ENCODE measurements around the gene JAZF1.

Gene JAZF1

GRCh38 chr7:27955596-27955995 lies 225.0 kb downstream of the JAZF1 start:
- no peak for DNase-seq

- DNase-seq: no peak
Observed at GRCh38 chr7:27955011-27955410, 225.6 kb downstream of the JAZF1 start.

GRCh38 chr7:27953777-27954176 lies 226.8 kb downstream of the JAZF1 start:
- no peak for DNase-seq

DNA sequence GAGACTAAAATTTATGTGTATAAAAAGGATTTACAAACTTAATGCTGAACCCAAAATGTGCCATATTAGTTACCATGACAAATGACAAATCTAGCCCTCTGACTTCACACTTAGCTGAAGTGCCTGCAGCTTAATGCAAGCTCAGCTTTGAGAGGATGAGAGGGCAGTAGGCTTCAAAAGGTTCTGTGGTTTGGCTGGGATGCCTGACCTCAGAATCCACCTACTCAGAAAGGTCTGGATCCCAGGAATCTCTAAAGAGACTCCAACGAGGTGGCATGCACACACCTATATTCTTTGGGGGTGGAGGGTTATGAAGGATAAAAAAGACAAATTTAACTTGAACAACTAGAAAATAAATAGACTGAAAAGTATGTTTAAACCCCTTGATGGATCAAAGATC lies 227.2 kb downstream of the JAZF1 start:
- no peak for DNase-seq

- DNase-seq: no peak
Observed at GRCh38 chr7:27952456-27953285, 227.9 kb downstream of the JAZF1 start.

- DNase-seq: no peak
Observed at GRCh38 chr7:27950123-27950522, 230.5 kb downstream of the JAZF1 start.

DNA sequence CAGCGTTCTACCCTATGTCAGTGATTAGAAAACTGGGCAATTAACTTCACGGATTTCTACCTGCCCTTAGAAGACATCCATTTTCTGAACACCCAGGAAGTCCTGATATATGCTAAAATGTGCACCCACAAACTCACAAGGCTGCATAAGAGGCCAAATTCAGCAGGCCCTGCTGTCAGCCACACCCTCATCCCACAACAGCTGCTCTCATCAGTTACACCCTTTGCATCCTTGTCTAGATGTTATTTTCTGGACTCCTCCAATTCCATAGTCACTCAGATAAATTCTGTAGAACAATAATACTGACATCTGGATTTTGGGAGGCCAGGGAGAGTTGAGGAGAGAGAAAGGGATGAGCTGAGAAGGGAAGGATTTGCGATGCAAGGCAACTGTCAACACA lies 231.7 kb downstream of the JAZF1 start:
- DNase-seq: no peak

GRCh38 chr7:27947586-27948278 lies 232.9 kb downstream of the JAZF1 start:
- no peak for DNase-seq

DNA sequence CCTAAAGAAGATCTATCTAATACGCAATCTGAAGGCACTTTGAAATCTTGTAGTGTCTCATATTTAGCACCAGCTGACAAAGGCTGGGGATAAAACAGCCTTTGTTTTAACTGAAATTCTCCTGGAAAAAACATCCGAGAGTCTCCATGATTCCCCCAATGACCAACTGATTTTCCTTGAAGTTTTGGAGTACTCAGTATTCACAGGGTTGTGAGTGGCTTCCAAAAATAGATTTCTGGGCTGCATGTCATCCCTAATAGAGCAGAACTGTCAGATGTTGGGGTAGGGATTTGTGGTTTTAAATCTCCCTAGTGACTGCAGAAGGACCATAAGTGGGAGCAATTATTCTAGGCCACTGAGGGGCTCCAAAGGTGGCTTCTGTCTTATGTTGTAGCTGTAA lies 234.2 kb downstream of the JAZF1 start:
- no peak for DNase-seq

GRCh38 chr7:27945058-27945795 lies 235.4 kb downstream of the JAZF1 start:
- DNase-seq: no peak

GRCh38 chr7:27944643-27945042 lies 236.0 kb downstream of the JAZF1 start:
- no peak for DNase-seq

- DNase-seq: no peak
Observed at GRCh38 chr7:27943241-27943640, 237.4 kb downstream of the JAZF1 start.

DNA sequence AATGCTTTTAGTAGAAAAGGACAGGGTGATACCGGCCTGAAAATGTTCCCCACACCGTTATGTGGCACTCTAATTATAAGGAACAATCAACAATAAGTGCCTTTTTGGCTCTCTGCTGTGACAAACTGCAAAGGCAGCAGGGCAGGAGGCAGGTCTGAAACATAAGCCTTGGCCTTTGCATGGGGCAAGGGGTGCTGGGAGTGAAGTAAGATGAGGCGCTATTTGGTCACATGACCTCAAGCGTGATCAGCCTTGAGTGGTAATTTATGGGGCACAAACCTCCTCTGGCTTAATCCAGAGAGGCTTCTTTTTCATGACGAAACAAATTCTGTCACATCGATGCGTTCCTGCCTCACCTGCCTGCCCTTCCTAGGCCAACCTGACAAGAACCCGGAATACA lies 237.9 kb downstream of the JAZF1 start:
- no peak for DNase-seq

DNA sequence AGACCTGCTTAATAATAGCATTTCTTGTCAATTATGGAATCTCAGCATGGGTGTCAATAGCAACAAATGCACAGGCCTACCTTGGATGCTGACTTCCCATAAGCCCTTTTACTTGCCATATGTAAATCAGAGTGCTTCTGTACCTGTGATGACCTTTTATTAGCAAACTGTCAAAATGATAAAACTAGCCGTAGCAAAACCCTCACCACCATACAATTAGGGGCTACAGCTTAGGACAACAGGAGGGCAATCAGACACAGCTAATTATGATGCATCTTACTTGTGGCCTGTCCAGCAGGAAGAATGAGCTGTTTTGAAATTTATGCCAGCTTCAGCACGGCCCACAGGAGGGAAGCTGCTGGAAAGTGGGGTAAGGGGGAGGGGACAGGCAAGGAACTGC lies 239.1 kb downstream of the JAZF1 start:
- no peak for DNase-seq

- no peak for DNase-seq
Observed at GRCh38 chr7:27940341-27940740, 240.3 kb downstream of the JAZF1 start.

- DNase-seq: no peak
Observed at GRCh38 chr7:27939893-27940292, 240.7 kb downstream of the JAZF1 start.

GRCh38 chr7:27936768-27937102 lies 243.9 kb downstream of the JAZF1 start:
- DNase-seq: no peak

- no peak for DNase-seq
Observed at GRCh38 chr7:27936047-27936767, 244.4 kb downstream of the JAZF1 start.

GRCh38 chr7:27933671-27934565 lies 246.7 kb downstream of the JAZF1 start:
- no peak for DNase-seq

DNA sequence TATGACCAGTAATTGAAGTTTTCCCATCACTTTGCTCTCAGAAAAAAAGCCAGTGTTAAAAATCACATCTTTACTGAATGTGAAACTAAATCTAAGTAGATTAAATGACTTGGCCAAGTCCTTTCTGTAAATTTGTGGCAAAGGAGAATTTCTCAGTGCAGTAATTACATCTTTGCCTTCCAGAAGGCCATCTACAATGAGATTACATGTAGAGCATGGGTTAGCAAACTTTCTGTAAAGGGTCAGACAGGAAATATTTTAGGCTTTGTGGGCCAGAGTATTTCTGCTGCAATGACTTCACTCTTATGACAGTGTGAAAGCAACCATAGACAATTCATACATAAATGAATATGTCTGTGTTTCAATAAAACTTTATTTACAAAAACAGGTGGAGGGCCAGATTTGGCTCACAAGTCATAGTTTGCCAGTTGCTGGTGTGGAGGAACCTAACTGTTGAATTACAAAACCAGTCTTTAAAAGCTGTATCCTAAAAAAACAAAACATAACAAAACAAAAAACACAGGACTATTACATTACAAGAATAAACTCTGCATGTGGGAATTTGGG lies 249.6 kb downstream of the JAZF1 start:
- no peak for DNase-seq

- DNase-seq: no peak
Observed at GRCh38 chr7:27929127-27929526, 251.5 kb downstream of the JAZF1 start.

DNA sequence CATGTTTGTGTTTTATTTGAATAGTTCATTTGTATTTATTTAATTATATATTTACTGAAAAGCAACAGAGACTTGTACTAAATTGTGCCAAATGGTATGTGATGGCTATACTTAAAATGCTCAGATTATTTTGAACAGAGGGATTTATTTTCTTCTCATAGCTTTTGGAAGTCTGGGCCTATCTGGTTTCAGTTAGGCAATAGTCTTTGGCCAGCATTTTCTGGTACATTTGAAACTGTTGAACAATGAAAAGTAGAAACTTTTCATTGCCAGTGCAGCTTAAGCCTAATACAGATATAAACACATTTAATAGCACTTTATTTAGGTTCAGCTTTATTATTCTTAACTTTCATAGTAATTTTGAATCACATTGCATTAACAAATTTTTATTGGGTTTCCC lies 252.6 kb downstream of the JAZF1 start:
- no peak for DNase-seq
